Breast epithelium (tissue), 3 donors: ENCODE measurements around the gene CNR2.

Experiments
- POLR2A ChIP-seq: fragments of 450-650 bp; IDR thresholded peaks from one replicate; pipeline ENCODE4 v1.6.1; 2016; ENCODE audit warnings: antibody characterized with exemption, mild to moderate bottlenecking, moderate library complexity
- TF ChIP-seq, protein P1 (sequence below), 3 donors: fragments of 450-650 bp; IDR thresholded peaks; one replicate each; pipeline ENCODE4 v1.5.1; 2016 to 2017; ENCODE audit warnings: antibody characterized with exemption in 3 of 3, mild to moderate bottlenecking in 3 of 3, moderate library complexity in 3 of 3

DNA sequence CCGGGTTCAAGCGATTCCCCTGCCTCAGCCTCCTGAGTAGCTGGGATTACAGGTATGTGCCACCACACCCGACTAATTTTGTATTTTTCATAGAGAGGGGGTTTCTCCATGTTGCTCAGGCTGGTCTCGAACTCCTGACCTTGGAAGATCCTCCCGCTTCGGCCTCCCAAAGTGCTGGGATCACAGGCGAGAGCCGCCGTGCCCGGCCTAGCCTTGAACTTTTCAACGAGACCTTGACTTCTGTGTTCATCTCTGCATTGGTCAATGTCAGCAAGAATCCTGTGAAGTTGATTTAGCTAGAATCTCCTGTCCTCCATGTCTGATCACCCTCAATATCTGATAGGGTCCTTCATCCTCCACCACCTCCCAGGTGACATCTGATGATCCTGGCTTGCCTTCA, 11.4 kb upstream of the CNR2 start:
- TF ChIP-seq, protein P1, sequence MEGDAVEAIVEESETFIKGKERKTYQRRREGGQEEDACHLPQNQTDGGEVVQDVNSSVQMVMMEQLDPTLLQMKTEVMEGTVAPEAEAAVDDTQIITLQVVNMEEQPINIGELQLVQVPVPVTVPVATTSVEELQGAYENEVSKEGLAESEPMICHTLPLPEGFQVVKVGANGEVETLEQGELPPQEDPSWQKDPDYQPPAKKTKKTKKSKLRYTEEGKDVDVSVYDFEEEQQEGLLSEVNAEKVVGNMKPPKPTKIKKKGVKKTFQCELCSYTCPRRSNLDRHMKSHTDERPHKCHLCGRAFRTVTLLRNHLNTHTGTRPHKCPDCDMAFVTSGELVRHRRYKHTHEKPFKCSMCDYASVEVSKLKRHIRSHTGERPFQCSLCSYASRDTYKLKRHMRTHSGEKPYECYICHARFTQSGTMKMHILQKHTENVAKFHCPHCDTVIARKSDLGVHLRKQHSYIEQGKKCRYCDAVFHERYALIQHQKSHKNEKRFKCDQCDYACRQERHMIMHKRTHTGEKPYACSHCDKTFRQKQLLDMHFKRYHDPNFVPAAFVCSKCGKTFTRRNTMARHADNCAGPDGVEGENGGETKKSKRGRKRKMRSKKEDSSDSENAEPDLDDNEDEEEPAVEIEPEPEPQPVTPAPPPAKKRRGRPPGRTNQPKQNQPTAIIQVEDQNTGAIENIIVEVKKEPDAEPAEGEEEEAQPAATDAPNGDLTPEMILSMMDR (IDR thresholded peaks at IDR 0.05): no peak
- no peak for TF ChIP-seq POLR2A
